ENCODE results near the gene RNASE4. TPM values are rescaled to one million over a fixed set of nuclear protein-coding genes. Genes with fewer than 3 reads are reported as not detected.
"Not testable (repeated sequence)": the region's sequence is repeated elsewhere in the genome, so short reads cannot be mapped to it uniquely, and the experiment has no call there.

The RNASE4 gene, protein sequence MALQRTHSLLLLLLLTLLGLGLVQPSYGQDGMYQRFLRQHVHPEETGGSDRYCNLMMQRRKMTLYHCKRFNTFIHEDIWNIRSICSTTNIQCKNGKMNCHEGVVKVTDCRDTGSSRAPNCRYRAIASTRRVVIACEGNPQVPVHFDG
- 10 to 100 TPM; 15.9 to 20.8 TPM for total RNA-seq
- long read RNA-seq, transcript RNASE4-203 (2 exons, 2,520 nt): major isoform, 15 of 15 reads
- long read RNA-seq, partial matches to known transcripts: 0 of 15 reads
- long read RNA-seq, other reads (novel, unspliced or antisense): 0 of 15 reads

DNA sequence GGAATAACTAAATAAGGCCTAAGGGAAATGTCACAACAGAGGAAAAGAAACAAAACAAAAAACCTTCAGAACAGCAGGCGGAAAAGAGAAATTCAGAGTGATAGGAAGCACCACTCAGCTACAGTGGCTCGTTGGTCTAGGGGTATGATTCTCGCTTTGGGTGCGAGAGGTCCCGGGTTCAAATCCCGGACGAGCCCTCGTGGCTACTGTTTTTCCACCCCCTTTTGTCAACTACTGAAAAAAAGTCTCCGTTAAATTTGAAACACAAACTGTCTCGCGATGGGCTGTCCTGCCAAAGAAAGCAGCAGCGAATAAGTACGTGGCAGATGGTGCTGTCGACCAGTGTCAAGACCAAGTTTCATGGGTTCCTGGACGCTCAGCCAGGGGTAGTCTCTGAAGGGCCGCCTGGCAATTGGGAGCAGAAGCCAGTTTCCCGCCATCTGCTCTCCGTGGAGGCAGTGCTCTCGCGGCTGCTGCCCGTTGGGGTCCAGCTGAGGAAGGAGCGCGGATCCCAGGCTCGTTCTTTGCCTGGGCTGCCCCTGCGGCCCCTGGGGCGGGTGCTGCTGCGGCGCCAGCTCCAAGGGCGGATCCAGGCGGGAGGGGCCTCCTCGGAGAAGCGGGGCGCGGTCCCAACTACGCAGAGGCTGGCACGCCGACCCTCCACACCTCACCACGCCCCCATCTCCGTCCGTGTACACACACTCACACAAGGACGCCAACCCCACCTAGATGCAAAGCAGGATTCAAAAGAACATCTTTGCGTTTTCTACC, at the start of gene RNASE4:
Gene RNASE4 (plus strand): TSS at position 670 of the 771 bp plus-strand sequence. CDS start 14,812 bp downstream, outside the sequence.
- DNase-seq: peak; percentile 87
- intact Hi-C loops (cut with DNase I): loop anchor here (1.0 to 10.0 kb wide), 6 partner anchors 57 to 342 kb away; partner anchors contain the start of genes APEX1 (in 1 of the 2), OSGEP (in 1 of the 2), PARP2 (in 1 of the 2) and TEP1 (in 1 of the 2)

DNA sequence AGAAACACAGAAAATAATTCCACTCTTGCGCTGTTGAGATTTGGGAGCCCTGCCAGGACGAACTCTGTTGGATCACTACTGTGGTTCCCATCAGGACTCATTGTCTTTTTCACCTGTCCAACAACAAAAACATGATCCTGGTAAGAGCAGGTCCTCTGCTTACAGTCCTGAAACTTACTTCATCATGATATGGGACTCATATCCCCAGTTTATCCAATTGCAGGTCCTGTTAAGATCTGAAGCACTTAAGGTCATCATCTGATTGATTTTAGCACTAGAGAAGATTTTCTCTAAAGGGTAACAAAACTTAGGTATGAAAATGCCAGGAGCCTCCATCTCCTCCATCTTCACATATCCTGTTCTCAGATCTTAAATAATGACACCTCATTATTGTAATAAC, 42.8 kb upstream of the RNASE4 start, which contains the start of gene OR6S1:
Gene OR6S1 (minus strand): TSS at position 101 of the 400 bp plus-strand sequence. CDS start 0 bp downstream, at position 101.
- DNase-seq (no peak), ATAC-seq (no peak)
- intact Hi-C loops (cut with DNase I): no loop called here

More for the DNA sequence above, at the start of gene RNASE4:
- peak; percentile 42 to 65 for ATAC-seq

DNA sequence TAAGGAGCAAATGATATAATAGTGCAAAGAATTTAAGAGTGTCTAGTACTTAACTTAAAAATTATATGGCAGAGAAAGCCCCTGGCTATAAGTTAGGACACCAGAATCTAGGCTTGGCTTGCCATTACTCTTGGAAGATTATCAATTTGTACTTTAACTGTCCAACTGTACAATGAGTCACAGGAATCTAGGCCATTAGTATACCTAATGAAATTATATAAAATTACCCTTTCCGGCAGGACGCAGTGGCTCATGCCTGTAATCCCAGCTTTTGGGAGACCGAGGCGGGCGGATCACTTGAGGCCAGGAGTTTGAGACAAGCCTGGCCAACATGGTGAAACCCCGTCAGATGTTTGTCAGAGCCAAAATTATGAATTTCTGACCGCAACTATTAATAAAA, 42.2 kb upstream of the RNASE4 start:
- intact Hi-C loops (cut with DNase I): no loop called here
- no peak for DNase-seq
- ATAC-seq: no peak

DNA sequence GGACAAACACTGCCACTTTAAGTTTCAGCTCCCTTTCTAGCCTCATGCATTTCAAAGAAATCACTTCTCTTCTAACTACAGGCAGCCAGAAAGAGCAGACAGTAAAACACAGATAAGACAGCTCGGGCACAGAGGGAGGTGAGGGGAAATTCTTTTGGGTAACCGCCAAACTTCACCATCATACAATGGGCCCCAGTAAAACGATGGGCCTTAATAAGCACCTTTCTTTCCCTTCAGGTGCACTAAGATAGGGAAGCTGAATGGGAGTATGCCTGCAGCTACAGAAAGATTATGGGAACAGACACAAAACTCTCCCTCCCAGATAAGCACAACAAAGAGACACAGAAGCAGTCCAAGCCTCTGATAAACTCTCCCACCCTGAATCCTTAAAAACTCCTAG, 41.6 kb upstream of the RNASE4 start:
- DNase-seq; ATAC-seq; intact Hi-C loops (cut with DNase I): not testable (repeated sequence)

DNA sequence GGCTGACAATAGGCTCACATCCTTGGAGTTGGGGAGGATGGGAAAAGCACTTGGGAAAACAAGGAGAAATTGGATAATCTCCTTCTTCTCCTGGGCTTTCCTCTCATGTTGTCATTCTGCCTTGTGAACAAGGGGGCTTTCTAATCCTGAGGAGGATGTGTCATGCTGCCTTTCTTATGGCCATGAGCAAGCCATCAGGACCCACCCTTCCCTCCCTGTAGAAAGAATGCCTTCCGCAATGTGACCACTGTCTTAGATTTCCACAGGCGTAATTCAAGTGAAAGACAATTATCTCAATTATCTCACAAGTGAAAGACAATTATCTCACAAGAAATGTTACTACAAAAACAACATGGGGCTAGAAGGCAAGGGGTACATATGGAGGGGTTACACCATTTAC, 39.8 kb upstream of the RNASE4 start:
- DNase-seq: no peak
- no peak for ATAC-seq
- intact Hi-C loops (cut with DNase I): no loop called here

DNA sequence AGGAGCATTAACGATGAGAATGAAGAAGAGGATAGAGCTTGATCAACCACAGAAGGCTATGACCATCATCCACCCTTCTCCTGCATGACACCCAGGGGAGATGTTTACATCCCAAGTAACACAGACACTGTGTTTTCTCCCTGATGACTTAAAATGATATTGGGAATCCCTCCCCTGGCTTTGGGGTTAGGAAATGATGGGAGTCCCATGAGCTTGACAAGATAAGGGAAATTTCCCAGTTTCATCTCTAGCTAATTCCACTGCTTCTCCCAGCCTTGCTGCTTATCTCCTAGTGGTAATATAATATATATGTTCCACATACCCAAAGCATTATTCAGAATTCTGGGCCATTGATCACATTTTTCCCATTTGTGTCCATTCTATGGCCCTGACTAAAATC, 38.9 kb upstream of the RNASE4 start:
- no peak for ATAC-seq
- intact Hi-C loops (cut with DNase I): no loop called here
- no peak for DNase-seq

DNA sequence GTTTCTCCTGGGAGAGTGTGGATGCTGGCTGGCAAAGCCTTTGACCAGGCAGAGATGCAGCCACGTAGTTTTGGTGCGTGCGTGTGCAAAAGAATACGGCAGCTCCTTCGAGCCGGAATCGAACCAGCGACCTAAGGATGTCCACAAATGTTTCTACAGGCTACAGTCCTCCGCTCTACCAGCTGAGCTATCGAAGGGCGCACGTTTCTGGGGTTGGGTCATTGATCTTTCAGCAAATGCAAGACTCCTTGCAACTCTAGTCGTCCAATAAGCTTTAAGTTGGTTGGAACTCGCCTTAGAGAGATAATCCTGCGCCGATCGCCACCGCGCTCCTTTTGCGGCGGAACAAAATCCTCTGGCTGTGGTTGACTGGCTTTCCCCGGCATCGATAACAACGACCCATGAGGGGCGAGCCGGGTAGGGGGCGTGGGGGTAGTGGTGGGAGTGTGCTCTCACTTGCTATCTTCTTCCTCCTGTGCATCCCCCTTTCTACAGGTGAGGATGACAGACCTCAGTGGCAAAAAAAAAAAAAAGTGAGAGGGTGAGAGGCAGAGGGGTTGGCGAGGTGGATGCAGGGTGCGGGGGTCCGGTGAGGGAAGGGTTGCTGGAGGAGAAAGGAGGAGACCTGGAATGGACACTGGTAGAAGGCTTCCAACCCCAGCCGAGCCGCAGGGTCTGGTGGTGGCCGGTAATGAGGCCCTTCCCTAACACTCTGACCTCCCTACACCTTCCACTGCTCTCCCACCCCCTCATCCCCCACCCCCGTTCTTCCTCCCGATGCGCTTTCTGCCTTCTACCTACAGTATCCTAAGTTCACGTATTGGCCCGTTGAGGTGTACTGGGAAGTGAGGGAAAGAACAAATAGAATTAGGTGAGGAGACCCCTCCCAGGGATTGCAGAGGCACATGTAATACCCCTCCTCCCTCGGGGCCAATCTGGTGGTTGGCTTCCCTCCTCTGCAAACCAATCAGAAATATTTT, 31.1 kb upstream of the RNASE4 start:
- ATAC-seq (peak in 1 of 2 donors; percentile 38), DNase-seq (no peak)
- intact Hi-C loops (cut with DNase I): no loop called here

DNA sequence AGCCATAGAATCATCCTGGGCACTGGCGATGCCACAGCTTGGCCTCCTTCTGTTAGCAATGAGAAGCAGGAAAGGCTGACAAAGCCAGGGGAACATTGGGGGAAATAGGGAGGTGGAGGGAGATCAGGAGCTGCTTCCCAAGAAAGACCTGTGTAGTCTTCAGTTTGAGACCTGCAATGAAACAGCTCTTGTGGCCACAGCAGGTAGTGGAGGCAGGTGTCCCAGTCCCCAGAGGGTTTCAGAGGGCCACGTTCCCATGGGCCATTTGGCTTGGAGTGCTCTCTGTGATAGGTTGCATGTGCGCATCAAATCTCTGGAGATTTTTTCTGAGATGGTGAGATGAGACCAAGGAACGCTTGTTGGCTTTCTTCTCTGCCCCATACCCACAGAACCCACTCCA, 28.5 kb upstream of the RNASE4 start:
- ATAC-seq (no peak), DNase-seq (no peak)
- intact Hi-C loops (cut with DNase I): no loop called here

DNA sequence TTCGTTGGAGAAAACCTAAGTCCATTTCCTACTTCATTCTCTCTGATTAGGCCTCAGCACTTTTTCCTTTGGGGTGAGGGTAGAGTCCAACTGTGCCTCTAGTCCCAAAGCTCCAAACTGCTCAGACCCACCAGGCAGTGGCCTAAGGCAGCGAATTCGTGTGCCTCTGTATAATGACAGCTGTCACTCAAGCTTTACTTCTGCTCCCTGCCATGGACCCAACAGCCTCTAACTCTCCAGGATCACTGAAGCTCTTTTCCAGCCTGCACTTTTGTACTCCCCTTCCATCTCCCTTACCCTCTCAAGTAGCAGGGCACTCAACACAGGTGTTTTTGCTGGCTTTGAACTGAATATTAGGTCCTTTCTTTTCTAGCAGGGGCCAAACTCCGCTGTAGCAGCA, 28.1 kb upstream of the RNASE4 start:
- DNase-seq: no peak
- intact Hi-C loops (cut with DNase I): no loop called here
- no peak for ATAC-seq

DNA sequence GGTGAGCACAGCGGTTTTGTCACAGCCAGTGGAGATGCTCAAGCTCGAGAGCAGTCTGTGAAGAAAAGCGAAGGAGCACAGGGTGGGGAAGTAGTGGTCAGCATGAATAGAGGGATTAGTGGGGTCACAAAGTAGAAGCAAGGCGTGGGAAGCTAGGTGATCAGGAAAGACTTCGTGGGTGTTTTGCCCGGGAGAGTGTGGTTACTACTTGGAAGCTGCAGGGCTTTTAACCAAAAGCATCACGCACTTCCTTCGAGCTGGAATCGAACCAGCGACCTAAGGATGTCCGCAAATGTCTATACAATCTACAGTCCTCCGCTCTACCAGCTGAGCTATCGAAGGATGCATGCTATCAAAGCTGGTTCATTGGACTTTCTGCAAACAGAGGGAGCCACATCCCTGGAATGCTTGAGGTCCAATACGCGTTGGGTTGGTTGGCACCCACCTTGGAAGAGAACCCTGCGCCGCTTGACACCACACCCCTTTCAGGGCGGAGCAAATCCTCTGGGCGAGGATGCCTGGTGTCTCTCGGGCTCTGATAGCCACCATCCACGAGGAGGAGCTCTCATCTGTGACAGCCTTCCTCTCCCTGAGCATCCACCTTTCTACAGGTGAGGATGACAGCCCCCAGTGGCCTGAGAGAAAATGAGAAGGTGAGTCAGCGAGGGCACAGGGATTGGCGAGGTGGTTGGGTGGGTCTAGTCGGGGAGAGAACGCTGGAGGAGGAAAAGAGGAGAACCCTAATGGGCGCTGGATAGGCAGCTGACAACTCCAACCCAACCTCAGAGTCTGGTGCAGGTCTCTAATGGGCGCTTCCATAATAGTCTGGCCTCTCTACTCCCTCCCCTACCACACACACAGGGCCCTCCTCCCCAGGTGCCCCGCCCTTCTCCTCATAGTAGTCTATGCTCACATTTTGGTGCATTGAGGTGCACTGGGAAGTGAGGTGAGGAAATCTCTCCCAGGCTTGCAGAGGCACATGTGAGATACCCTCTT, 26.8 kb upstream of the RNASE4 start:
- intact Hi-C loops (cut with DNase I): no loop called here
- DNase-seq: no peak
- no peak for ATAC-seq

DNA sequence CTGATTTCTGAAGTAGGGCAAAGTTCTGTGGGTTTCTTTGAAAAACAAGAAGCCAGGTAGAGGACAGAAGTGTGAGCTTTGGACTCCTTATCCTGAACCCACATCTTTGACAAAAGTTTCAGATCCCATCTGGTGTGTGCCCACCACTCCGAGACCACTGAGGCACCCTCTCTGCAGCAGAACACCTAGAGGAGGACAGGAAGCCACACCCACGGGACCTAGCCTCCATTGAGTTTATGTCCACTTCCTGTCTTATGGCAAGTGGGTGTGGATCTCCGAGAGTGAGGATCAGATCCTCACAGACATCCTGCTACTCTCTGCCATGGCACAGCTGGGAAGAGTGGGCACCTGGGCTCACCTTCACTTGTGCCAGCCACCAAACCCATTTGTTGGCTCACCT, 26.1 kb upstream of the RNASE4 start:
- DNase-seq (no peak), ATAC-seq (no peak)
- intact Hi-C loops (cut with DNase I): no loop called here

DNA sequence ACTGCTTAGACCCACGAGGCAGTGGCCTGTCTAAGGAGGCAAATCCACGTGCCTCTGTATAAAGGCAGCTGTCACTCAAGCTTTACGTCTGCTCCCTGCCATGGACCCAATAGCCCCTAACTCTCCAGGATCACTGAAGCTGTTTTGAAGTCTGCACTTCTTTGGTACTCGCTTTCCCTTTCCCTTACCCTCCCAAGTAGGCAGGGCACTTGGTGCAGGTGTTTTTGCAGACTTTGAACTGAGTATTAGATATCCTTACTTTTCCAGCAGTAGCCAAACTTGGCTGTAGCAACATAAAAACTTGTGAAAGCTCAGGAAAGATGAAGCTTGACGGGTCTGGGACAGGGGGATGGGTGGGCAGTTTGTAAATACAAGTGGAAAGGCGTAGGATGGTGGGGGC, 25.0 kb upstream of the RNASE4 start:
- ATAC-seq: no peak
- no peak for DNase-seq
- intact Hi-C loops (cut with DNase I): no loop called here

DNA sequence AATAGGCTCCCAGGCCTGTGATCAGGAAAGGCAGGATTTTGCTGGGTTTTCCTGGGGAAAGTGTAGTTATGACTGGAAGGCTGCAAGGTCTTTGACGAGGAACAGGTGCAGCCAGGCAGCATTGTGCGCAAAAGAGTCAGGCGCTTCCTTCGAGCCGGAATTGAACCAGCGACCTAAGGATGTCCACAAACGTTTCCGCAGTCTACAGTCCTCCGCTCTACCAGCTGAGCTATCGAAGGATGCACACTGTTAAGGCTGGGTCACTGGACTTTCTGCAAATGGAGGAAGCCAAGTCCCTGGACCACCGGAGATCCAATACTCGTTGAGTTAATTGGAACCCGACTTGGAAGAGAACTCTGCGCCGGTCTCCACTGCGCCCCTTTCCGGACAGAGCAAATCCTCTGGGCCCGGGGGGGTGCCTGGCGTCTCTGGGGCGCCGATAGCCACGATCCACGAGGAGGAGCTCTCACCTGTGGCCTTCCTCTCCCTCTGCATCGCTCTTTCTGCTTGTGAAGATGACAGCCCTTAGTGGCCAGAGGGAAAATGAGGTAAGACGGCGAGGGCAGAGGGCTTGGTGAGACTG, 24.5 kb upstream of the RNASE4 start:
- DNase-seq (no peak), ATAC-seq (no peak)
- intact Hi-C loops (cut with DNase I): no loop called here

DNA sequence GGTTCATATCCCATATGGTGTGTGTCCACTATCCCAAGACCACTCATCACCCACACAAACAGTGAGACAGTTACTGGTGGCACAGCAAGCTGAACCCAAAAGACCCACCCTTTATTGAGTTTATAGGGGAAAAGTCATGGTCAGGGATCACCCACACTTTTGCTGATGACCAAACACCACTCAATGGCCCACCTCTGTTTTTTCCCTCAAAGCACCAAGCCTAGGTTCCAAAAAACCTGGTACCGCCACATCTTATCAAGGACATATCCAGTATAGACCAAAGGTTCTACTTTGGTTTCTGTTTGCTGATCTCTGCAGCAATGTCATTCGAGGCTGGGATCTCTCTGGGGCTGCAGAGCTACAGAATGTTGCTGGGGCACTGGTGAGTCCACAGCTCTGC, 23.2 kb upstream of the RNASE4 start:
- intact Hi-C loops (cut with DNase I): no loop called here
- ATAC-seq: no peak
- DNase-seq: no peak

DNA sequence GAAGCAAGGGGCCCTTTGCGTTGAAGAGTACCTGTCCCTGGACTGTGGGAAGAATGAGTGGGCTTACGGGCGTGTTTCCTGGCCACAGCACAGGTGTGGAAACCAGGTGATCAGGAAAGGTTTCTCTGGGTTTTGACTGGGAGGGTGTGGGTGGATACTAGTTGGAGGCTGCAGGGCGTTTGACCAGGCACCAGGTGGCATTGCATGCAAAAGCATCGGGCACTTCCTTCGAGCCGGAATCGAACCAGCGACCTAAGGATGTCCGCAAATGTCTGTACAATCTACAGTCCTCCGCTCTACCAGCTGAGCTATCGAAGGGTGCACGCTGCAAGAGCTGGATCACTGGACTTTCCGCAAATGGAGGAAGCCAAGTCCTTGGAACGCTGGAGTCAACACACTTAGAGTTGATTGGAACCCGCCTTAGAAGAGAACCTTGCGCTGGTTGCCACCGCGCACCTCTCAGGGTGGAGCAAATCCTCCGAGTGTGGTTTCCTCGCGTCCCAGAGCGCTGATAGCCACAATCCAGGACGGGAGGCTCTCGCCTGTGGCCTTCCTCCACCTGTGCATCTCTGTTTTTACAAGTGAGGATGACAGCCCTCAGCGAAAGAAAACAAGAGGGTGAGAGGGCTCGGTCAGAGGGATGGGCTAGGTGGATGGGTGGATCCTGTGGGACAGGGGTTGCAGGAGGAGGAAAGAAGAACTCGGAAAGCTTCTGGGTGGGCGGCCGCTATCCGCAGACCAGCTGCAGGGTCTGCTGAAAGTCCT, 21.2 kb upstream of the RNASE4 start:
- DNase-seq (peak; percentile 46), ATAC-seq (peak; percentile 80 to 87)
- intact Hi-C loops (cut with DNase I): no loop called here

DNA sequence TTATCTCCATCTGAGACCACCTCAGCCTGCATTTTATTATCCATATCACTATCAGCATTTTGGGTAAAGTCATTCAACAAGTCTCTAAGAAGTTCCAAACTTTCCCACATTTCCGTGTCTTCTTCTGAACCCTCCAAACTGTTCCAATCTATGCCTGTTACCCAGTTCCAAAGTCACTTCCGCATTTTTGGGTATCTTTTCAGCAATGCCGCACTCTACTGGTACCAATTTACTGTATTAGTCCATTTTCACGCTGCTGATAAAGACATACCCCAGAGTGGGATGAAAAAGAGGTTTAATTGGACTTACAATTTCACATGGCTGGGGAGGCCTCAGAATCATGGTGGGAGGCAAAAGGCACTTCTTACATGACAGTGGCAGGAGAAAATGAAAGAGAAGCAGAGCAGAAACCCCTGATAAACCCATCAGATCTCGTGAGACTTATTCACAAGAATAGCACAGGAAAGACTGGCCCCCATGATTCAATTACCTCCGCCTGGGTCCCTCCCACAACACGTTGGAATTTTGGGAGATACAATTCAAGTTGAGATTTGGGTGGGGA, 17.9 kb upstream of the RNASE4 start:
- intact Hi-C loops (cut with DNase I); DNase-seq: not testable (repeated sequence)

DNA sequence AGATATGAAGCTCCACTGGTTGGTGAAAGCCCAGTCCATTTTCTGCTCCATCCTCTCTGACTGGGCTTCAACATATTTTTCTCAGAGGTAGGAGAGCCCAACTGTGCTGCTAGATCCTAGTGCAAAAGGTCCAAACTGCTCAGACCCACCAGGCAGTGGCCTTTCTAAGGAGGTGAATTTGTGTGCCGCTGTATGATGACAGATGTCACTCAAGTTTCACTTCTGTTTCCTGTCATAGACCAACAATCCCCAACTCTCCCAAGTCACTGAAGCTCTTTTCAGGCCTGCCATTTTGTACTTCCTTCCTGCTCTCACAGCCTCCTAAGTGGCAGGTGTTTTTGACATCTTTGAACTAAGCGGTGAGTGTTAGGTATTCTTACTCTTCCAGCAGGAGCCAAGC, 16.4 kb upstream of the RNASE4 start:
- ATAC-seq (no peak), DNase-seq (no peak)
- intact Hi-C loops (cut with DNase I): no loop called here

More for the DNA sequence above, 17.9 kb upstream of the RNASE4 start:
- ATAC-seq: not testable (repeated sequence)
